HG02852 (cell line): Measurements from ENCODE around the gene RTL1.

Experiments
- ATAC-seq: cut with Tn5 transposase; IDR thresholded peaks from one replicate; pipeline ENCODE4 v1.9.1; 2021; ENCODE audit warnings: mild to moderate bottlenecking, moderate library complexity; ENCODE audit not compliant: unreplicated experiment

Gene RTL1

DNA sequence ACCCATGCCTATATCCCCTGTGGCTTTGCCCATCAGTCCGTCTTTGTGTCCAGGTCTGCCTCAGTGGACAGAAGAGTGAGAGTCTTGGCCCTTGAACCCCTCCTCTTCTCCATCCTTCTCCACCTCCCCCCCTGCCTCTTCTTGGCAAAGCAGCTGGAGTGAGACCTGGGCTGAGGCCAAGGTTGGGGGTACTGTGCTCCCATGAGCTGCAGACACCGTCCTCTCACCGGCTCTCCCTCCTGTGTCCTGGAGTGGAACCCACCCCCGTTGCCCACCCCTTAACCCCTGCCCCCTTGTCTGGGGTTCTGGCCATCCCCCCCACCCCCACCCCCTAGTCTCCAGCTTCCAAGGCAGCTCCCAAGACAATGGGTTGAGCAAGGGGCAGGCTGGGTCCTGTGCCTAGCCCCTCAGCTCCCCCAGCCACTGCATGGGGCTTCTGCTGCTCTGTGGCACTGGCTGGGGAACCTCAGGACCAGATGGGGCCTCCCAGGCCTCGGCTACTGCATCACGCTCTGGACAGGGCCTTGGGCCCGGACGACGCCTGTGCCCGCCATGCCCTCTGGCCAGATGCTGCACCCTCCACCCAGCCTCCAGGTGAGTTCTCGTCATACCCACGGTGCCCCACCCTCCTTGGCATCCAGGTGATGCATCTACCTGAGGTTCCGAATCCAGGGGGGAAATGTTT lies 35.7 kb downstream of the RTL1 start:
- ATAC-seq = no peak

- ATAC-seq = no peak
Observed at GRCh38 chr14:100866666-100867630, 36.6 kb downstream of the RTL1 start.

DNA sequence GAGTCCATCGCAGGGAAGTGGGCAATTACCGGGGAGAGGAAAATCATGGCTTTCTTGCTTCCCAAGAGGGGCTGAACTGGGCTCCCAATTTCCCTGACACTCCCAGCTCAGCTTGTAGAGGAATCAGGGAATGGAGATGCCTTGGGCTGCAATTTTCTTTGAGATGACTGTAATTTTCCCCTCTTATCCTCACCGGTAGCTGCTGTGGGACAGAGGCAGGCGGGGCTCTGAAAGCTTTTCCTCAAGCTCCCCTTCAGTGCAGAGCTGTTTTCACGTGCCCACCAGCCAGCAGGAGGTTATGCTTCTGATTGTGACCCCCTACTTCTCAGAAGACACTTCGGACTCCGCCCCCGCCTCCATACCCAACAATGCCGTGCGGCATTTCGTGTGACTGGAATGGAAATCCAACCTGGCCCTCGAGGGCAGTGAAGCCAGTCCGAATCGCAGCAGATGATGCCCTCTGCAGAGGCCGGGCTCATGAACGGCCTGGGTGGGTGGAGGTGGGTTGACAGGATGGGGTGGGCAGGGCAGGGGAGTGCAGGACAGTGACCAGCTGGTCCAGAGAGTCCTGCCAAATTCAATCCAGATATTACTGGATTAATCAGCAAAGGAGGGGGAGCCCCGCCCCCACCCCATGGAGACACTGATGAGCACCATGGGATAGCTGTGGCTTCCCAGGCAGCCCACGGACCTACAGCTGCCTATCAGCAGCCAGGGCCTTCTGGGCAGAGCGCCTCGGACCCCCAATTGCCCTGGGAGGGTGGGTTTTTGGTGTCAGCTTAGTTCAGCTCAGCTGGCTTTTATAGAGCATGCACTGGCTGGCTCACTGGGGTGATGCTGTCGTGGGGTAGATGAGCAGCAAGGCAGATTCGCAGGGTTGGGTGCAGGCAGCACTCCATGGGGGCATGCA lies 37.6 kb downstream of the RTL1 start:
- ATAC-seq = no peak

GRCh38 chr14:100864960-100865681 lies 38.4 kb downstream of the RTL1 start:
- ATAC-seq = no peak

DNA sequence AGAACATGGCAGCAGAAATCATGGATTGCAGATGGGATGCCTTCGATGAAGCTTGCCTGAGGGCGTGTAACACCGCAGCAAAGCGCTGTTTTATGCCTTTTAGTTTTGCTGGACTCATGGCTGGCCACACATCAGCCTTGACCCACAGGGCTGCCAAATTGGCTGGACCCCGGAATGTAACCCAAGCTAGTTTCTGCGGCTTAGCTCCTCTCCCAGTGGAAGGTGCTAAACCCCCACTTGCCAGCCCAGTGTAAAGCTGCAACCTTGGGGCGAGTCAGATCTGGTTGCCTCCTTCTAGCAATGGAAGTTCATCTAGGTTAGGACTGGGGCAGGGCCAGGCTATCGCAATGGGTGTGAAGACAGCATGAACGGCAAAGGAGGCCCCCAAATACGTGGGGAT lies 39.3 kb downstream of the RTL1 start:
- ATAC-seq = no peak

- no peak for ATAC-seq
Observed at GRCh38 chr14:100862793-100863192, 40.7 kb downstream of the RTL1 start.

DNA sequence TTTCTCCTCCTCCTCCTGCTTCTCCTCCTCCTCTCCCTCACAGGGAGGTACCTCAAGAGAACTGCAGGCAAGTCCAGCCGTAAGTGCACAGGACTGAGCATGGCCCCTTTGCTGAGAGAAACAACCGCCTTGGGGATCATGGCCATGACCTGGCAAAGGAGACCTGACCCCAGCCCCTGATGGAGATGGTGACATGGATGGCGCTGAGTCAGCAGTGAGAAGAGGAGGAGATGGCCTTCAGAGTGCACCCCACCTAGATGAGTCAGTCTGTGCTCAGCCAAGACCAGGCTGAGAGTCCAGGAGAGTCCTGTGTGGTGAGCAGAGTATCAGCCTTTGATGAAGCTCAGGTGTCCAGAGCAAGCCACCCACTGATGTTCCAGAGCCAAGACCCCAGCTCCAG lies 41.2 kb downstream of the RTL1 start:
- ATAC-seq = no peak

DNA sequence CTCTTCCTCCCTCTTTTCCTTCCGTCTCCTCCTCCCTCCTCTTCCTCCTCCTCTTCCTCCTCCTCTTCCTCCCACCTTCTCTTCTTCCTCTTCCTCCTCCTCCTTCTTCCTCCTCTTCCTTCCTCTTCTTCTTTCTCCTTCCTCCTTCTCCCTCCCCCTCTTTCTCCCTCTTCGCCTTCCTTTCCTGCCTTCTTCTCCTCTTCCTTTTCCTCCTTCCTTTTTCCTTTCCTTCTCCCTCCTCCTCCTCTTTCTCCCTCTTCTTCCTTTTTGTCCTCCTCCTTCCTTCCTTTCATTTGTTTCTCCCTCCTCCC lies 41.6 kb downstream of the RTL1 start:
- ATAC-seq = no peak

GRCh38 chr14:100861188-100861936 lies 42.2 kb downstream of the RTL1 start:
- ATAC-seq = no peak

GRCh38 chr14:100860556-100861187 lies 42.9 kb downstream of the RTL1 start:
- no peak for ATAC-seq

DNA sequence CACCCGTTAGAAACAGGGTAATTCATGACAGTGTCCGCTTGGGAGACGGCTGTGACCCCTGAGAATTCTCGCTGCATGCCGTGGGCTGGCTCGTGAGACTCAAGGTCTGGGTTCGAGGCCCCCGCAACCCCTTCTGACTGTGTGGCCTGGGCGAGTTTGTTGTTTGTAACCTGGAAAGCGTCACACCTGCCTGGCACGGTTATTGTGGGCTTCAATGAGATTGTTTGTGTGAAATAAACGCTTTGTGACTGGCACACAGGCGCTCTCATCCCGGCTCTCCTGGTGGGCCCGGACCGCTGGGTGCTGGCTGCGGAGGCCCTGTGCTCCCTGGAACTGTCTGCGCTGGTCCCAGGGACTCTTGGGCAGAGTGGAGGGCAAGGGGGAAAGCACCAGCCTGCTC lies 43.7 kb downstream of the RTL1 start:
- no peak for ATAC-seq

DNA sequence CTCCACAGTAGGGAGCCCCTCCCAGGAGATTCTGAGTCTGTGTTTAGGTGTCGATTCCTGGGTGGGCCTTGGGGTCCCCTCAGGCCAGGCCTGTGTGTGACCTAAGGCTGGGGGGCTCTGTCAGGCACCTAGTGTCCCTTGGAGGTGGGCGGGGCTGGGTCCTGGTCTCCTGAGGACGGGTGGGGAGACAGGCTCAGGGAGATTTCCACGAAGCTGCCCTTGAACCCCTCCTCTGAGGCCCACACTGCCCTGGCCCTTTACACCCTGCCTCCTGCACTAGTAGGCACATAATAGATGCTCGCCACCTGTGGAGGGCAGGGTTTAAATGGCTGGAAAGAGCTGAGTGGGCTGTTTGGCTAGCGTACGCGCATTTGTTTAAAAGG lies 44.7 kb downstream of the RTL1 start:
- no peak for ATAC-seq

- ATAC-seq = no peak
Observed at GRCh38 chr14:100857923-100858837, 45.3 kb downstream of the RTL1 start.

DNA sequence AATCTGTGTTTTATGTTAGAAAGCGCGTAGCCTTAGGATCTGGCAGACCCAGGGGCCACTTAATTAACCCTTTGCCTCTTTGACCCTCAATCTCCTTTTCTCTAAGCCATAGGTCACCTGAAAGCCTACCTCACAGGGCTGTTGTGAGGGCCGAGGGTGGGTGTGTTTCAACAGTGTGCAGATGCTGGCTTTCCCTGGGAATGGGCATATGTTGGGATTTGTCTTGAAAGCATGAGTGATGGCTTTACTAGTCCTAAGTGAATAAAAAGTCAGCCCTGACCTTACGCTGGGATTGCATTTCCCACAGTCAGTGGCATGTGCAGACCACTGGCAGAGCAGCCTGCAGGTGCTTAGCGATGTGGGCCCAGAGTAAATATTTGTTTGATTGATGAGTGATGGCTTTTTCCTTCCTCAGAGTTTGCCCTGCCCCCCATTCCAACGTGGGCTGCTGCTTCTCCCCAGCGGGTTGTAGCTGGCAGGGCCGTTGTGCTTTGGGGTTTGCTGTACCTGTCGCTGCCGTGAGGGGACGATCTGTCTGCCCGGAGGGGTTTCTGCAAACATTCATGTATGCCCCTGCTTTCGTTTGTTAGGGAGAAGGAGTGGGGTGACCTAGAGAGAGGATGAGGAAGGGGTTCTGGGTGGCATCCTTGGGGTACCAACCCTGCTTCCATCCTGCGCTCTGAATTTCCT lies 46.1 kb downstream of the RTL1 start:
- no peak for ATAC-seq

DNA sequence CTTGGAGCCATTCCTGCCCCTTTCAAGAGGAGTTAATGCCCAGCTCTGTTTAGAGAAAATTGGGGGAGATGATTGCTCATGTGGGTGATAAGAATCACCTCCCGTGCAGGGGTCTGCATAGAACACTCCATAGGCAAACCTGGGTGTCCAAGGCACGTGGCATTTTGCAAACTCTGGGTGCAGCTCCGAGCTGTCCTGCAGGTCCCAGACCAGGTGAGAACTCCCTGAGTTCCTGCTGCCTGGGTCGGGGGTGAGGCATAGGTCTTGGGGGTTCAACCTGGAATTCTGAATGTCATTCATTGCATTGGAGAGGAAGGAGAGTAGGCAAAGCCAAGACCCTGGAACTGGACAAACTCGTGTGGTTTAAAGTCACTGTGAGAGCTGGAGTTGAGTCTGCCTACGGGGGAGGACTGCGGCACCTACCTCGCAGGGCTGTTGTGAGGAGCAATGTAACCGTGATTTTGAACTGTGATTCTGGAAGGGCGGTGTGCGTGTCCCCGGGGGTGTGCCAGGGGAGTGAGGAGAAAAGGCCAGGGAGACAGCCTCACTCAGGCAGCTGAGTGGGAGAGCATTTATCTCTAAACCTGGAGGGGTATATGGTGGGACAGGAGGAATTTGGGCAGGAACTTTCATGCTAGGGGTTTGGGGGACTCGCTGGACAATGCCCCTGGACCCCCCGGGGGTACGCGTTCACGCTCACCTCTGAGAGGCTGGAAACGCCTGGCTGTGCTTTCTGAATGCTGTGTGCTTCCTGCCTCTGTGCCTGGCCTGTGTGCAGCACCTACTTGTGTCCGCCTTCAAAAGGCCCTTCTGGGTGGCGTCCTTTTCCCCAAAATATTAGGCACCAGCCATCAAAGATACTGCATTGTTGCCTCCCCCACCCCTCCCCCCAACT lies 47.2 kb downstream of the RTL1 start:
- ATAC-seq = no peak

DNA sequence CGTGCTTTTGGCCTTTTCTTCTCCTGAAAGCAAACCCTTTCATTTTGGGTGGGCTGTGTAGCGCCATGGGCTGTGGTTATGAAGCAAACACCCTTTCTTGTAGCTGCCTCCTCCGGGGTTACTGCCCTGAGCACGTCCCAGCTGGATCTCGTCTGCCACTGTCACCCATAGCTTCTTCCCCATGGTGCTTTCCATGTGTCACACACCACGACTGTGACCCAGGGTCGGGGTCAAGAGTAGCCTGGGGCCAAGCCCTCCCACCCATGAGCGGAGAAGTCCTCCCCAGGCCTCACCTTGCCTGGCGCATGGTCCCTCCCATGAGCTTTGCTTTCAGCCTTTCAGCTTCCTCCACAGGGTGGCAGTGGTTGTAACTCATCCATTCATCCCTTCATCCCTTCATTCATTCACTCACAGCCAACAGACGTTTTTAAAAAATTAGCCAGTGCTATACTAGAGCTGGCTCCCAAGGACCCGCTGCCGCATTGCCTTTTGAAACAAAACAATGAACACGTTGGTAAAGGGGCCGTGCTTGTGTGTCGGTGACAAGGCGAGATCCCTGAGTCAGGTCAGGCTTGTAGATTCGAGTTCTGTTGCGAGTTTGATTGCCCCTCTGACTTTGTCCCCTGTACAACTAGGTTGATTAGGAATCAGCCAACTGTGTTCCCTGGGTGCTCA lies 48.1 kb downstream of the RTL1 start:
- ATAC-seq = no peak
